Fibroblast of the aortic adventitia (primary cell): ENCODE results near the gene IQCK. TPM values are rescaled to one million over a fixed set of nuclear protein-coding genes. Genes with fewer than 3 reads are reported as not detected.

Experiments used
- DNase-seq: peaks from one replicate; pipeline ENCODE4 v3.0.0-alpha.2; 2010; ENCODE audit warnings: low read depth
- H3K4me3 ChIP-seq: 2 replicates; pipeline ENCODE4 v1.5.1; 2011; ENCODE audit warnings: low read depth, mild to moderate bottlenecking, control low read depth, low read length, moderate library complexity
- total RNA-seq: library from RNA; depleted of rRNA; stranded (reverse); fragments of >200 nt; gene quantifications from 2 replicates; pipeline ENCODE4 v1.2.3, GENCODE V29; 2012; ENCODE audit warnings: low replicate concordance
- TF ChIP-seq, protein P1 (sequence below): IDR thresholded peaks from 2 replicates; pipeline ENCODE4 v1.5.1; 2011; ENCODE audit warnings: mild to moderate bottlenecking, low read length, control low read depth, inconsistent platforms; ENCODE audit not compliant: insufficient read depth

Gene IQCK
- total RNA-seq, 1 donor, result 22.3 TPM

DNA sequence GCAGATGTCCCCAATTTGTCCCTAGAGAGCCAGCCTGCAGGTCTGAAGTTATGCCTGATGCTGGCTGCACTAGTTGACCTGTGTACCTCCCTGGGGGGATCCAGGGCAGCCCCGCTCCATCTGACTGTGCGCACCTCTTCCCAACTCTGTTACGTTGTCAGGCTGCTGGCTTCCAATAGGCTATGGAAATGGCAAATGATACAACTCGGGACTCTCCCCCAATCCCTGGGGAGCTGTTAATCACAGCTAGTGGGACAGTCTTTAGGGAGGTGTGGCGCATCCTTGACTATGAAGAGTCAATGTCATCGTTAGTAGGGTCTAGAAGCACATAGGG, 136.4 kb downstream of the IQCK start:
- H3K4me3 ChIP-seq, result no peak overlapping the region
- DNase-seq, result no peak
- TF ChIP-seq, protein P1, sequence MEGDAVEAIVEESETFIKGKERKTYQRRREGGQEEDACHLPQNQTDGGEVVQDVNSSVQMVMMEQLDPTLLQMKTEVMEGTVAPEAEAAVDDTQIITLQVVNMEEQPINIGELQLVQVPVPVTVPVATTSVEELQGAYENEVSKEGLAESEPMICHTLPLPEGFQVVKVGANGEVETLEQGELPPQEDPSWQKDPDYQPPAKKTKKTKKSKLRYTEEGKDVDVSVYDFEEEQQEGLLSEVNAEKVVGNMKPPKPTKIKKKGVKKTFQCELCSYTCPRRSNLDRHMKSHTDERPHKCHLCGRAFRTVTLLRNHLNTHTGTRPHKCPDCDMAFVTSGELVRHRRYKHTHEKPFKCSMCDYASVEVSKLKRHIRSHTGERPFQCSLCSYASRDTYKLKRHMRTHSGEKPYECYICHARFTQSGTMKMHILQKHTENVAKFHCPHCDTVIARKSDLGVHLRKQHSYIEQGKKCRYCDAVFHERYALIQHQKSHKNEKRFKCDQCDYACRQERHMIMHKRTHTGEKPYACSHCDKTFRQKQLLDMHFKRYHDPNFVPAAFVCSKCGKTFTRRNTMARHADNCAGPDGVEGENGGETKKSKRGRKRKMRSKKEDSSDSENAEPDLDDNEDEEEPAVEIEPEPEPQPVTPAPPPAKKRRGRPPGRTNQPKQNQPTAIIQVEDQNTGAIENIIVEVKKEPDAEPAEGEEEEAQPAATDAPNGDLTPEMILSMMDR, result no peak

DNA sequence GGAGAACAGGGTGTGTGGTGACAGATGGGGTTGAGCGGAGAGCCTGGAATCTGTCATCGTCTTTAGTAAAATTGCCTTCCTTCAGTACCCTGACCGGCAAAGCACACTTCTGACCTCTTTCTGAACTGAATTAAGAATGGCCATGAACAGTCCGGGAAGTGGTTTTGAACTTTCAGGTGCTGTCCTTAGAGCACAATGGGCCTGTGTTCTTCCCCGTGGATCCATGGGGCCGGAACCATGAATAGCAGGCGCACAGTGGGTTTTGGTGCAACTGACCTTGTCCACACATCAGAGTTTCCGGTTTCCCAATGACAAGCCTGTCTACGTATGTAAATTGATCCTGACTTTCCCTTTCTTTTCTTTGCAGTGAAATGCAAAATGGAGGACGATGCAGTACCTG, 138.0 kb downstream of the IQCK start:
- TF ChIP-seq, protein P1, result no peak
- no peak overlapping the region for H3K4me3 ChIP-seq
- no peak for DNase-seq

DNA sequence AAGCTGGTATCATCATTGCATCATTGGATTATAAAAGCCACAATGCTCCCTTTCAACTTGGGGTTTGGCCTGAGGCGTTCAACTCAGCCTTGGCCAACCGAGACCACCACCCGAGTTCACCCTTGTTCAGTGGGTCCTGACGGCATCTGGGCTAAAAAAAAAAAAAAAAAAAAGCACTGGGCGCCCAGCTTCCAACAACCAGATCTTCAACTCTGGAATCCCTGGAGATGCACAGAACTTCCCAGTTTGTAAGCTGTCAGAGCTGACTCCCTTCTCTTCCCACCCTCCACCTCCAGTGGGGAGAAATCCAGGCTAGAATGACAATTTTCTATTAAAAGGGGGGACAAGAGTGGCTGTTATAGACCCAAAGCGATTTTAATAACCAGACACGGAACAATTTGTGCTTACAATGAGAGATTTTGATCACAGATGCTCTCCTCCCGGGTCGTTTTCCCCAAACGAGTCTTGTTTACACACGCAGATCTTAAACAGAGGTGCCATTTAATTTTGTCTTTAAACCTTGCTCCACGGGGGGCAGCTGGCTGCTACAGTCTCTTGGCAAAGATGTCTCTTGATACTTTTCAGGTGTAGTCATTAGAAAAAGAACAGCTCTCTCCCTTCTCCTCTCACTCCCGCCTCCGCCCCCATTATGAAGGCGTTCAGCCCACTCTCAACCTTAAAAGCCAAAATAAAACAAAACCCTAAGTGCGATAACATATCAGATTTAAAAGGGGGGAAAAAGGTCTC, 139.7 kb downstream of the IQCK start:
- no peak overlapping the region for H3K4me3 ChIP-seq
- TF ChIP-seq, protein P1, result no peak
- DNase-seq, result no peak

DNA sequence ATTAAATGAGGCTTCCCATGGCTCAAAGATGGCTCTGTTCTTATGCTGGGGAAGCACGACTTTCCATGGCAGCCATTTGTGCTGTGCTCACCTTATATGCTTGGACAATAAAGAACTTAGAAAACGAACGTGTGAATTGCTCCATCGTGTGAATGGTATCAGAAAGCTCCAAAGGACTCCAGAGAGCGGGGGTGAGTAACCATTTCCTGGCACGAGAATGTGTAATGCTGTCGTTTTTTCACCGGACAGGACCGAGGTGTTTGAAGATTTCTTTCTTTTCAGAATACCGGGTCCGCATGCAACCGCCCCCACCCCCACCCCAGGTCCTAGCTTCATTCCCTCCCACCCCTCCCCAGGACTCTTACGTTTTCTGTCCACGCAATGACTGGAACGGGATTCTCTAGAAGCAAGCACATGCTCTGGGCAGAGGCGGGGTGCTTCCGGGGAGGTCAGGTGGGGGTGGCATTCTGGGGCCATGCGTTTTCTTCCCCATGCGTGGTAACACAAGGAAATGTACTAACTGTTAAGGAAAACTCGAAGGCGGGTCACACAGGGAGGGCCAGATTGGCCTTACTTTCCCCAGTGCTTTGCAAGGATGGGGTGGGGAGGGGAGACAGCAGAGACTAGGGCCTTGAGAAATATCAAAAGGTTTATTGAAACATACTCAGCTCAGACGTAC, 140.4 kb downstream of the IQCK start:
- TF ChIP-seq, protein P1, result no peak
- DNase-seq, result no peak
- H3K4me3 ChIP-seq, result no peak overlapping the region

DNA sequence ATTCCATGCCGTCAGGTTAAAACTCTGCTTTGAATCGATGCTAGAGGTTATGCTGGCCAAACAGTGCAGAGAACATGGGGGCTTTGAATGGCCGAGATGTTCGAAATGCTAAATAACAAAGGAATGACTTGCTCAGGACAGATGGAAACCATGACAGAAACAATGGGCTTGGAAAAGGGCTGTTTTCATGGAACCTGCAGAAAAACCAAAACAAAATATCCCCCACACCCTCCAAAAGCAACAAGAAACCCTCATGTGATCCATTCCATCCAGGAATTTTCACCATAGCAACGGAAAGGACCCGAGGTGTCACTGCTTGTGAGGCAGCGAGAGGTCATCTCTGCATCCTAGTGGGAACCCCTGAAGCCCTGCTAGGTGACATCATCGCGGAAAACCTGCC, 141.1 kb downstream of the IQCK start:
- no peak overlapping the region for H3K4me3 ChIP-seq
- DNase-seq, result no peak
- TF ChIP-seq, protein P1, result no peak

DNA sequence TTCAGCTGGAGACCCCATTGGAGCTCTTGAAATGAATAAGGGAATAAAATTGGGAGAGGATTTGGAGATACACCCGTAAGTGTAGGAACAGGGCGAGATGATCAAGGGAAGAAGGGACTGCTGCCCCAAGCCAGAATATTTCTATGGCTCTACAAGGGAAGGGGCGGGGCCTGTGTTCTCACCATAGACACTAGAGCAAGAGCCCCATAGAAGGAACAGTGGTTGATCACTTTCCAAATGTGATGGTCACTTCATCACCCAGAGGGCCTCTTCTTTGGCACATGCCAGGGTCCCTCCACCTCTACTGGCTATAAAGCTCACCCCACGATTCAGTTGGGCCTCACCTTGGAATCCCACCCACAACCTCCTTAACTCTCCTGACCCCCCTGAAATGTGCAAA, 141.5 kb downstream of the IQCK start:
- no peak for DNase-seq
- TF ChIP-seq, protein P1, result no peak
- no peak overlapping the region for H3K4me3 ChIP-seq
